ENCODE measurements around the gene TNFAIP6. TPM values are rescaled to one million over a fixed set of nuclear protein-coding genes. Genes with fewer than 3 reads are reported as not detected.
"Not testable (repeated sequence)": the region's sequence is repeated elsewhere in the genome, so short reads cannot be mapped to it uniquely, and the experiment has no call there.

TNFAIP6 gene
- total RNA-seq, 1 donor from 2014 or later: 1.2 TPM

GRCh38 chr2:151343073-151343472 is 14.3 kb upstream of the TNFAIP6 start:
- Mint-ChIP-seq H3K27me3 (ENCODE audit: low read depth) (no peaks in the 10 kb centered on the region), H3K4me1 (peaks cover 10% of the 10 kb centered on the region), H3K36me3 (peaks cover 4% of the 10 kb centered on the region), H3K4me3 (no peak overlapping the region), H3K9me3 (peaks cover 23% of the 10 kb centered on the region), H3K27ac (no peak overlapping the region)
- no peak for TF ChIP-seq CTCF (IDR thresholded peaks at IDR 0.05; ENCODE audit: unreplicated experiment)
- no peak for DNase-seq (ENCODE audit: low spot score in 2 of 2, unreplicated experiment in 2 of 2)

- H3K9me3 Mint-ChIP-seq: peaks cover 23% of the 10 kb centered on the region
- not testable (repeated sequence) for H3K4me3 Mint-ChIP-seq; H3K4me1 Mint-ChIP-seq; H3K36me3 Mint-ChIP-seq; DNase-seq (ENCODE audit: low spot score in 2 of 2, unreplicated experiment in 2 of 2); H3K27me3 Mint-ChIP-seq (ENCODE audit: low read depth); H3K27ac Mint-ChIP-seq
These were observed 13.2 kb upstream of the TNFAIP6 start for GRCh38 chr2:151344191-151344590.

GRCh38 chr2:151344906-151345305 is 12.5 kb upstream of the TNFAIP6 start:
- no peaks in the 10 kb centered on the region for H3K4me1 Mint-ChIP-seq
- peaks cover 4% of the 10 kb centered on the region for H3K36me3 Mint-ChIP-seq
- H3K27ac Mint-ChIP-seq: no peak overlapping the region
- no peak for TF ChIP-seq CTCF (IDR thresholded peaks at IDR 0.05; ENCODE audit: unreplicated experiment)
- H3K9me3 Mint-ChIP-seq: peaks cover 23% of the 10 kb centered on the region
- no peak overlapping the region for H3K4me3 Mint-ChIP-seq
- H3K27me3 Mint-ChIP-seq (ENCODE audit: low read depth): no peaks in the 10 kb centered on the region
- no peak for DNase-seq (ENCODE audit: low spot score in 2 of 2, unreplicated experiment in 2 of 2)

GRCh38 chr2:151347294-151347693 is 10.1 kb upstream of the TNFAIP6 start:
- Mint-ChIP-seq H3K9me3 (peaks cover 9% of the 10 kb centered on the region), H3K36me3 (peaks cover 4% of the 10 kb centered on the region), H3K27me3 (ENCODE audit: low read depth) (no peaks in the 10 kb centered on the region), H3K4me3 (no peak overlapping the region), H3K4me1 (no peaks in the 10 kb centered on the region), H3K27ac (no peak overlapping the region)
- DNase-seq (ENCODE audit: low spot score in 2 of 2, unreplicated experiment in 2 of 2): no peak
- no peak for TF ChIP-seq CTCF (IDR thresholded peaks at IDR 0.05; ENCODE audit: unreplicated experiment)

GRCh38 chr2:151347906-151348305 is 9.5 kb upstream of the TNFAIP6 start:
- no peak overlapping the region for H3K27ac Mint-ChIP-seq
- DNase-seq (ENCODE audit: low spot score in 2 of 2, unreplicated experiment in 2 of 2): no peak
- no peak for TF ChIP-seq CTCF (IDR thresholded peaks at IDR 0.05; ENCODE audit: unreplicated experiment)

GRCh38 chr2:151350579-151351195 is 6.7 kb upstream of the TNFAIP6 start:
- no peak for TF ChIP-seq CTCF (IDR thresholded peaks at IDR 0.05; ENCODE audit: unreplicated experiment)
- no peaks in the 10 kb centered on the region for H3K4me1 Mint-ChIP-seq
- DNase-seq (ENCODE audit: low spot score in 2 of 2, unreplicated experiment in 2 of 2): no peak
- H3K27me3 Mint-ChIP-seq (ENCODE audit: low read depth): no peaks in the 10 kb centered on the region
- H3K36me3 Mint-ChIP-seq: no peaks in the 10 kb centered on the region
- no peak overlapping the region for H3K4me3 Mint-ChIP-seq
- H3K9me3 Mint-ChIP-seq: no peaks in the 10 kb centered on the region
- no peak overlapping the region for H3K27ac Mint-ChIP-seq

More at GRCh38 chr2:151347906-151348305, 9.5 kb upstream of the TNFAIP6 start:
- Mint-ChIP-seq H3K9me3 (peaks cover 9% of the 10 kb centered on the region), H3K27me3 (ENCODE audit: low read depth) (no peaks in the 10 kb centered on the region), H3K4me3 (no peak overlapping the region), H3K36me3 (peaks cover 4% of the 10 kb centered on the region), H3K4me1 (no peaks in the 10 kb centered on the region)

Measured in mesothelial cell of epicardium (in vitro differentiated cells).